NCI-H1436 (cell line): ENCODE data around the gene SLC17A9.

Experiments used
- DNase-seq: peaks from one replicate; lab custom pipeline; 2025; lab: John Stamatoyannopoulos, UW

The SLC17A9 gene

DNA sequence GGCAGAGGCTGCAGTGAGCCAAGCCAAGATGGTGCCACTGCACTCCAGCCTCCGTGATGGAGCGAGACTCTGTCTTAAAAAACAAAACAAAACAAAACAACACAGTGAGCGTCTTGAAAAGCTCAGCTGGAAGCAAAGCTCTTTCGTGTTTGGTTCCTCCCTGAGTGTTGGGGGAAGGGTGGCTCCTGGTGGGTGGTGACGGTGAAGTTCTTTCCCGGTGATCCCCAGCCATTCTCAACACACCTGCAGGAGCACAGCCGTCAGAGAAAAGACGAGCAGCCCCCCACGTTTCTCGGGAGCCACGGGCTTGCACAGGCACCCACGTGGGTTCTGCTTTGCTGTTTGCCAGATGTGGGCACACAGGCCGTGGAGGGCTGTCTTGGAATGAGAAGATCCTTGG lies 51.0 kb downstream of the SLC17A9 start:
- no peak for DNase-seq

DNA sequence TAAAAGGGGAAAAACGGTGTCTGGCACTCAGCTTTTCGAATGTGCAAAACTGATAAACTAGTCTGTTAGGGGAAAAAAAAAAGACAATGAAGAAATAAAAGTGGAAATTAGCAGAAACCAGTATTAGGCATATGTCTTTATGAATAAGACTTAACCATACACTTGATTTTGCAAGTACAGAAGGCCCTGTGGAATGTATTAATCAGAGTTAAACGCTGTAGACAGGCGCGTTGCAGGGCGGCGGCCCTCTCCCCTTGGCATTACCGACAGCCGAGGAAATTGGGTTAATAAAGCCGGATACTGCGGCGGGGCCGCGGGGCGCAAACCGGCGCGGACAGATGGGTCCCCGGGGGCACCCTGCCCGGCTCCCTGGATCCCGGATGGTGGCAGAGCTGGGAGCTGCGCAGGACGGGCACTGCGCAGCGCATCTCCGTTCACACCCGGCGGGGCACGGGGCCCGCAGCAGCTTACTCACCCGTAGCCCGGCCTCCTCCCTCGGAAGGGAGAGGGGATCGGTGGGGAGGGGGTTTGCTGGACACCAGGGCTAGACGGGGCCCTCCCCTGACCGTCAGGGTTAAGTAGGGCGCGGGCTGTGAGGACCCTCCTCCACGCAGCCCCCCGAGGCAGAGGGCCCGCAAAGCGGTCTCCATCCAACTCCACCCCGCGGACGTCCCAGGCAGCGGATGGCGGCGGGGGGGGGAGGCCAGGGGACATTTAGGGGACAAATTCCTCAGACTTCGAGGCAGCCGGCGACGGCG lies 52.3 kb downstream of the SLC17A9 start:
- no peak for DNase-seq

DNA sequence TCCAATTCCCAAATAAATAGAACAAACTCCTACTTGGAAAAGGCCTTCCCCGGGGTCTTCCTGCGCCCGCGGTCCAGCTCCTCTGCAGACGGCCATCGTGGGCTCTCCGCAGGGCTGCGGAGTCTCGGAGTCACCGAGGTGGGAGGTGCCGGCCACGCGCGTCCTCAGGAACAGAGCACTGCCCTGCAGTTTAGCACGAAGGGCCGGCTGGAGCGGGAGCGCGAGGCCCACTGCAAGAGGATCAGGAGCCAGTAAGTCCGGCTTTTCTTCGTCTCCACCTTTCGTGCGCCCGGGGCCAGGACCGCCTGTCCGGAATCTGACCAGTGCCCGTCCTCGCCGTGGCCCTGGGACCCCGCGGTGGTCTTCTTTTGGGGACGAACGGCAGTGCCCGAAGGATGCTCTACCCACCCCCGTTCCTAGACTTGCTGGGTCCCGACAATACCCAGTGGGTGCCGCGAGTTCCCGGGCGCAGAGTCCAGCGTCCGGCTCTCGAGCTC lies 52.9 kb downstream of the SLC17A9 start:
- DNase-seq = no peak

DNA sequence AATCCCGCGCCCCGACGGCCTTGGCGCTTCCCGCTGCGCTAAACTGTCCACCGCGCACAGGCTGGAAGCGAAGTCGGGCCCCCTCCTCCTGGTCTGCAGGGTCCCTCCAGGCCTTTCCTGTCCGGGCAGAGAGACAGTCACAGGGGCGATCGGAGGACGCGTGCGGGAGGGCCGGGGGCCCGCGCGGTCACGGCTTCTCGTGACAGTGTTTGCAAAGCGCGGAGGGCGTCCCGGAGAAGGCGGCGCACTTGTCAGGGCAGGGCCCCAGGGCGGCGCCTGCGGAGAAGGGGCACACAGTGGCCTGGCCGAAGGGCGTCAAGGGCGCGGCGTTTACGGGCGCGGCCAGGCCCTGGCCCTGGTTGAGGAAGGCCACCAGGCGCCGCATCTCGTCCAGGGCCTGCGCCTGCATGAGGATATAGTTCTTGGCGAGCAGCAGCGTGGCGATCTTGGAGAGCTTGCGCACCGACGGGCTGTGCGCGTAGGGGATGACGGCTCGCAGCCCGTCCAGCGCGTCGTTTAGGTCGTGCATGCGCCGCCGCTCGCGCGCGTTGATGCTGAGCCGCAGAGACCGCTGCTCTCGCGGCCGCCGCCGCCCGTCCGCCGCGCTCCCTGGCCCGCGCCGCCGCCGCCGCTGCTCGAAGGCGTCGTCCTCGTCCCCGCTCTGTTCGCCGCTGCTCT lies 53.5 kb downstream of the SLC17A9 start:
- no peak for DNase-seq

DNA sequence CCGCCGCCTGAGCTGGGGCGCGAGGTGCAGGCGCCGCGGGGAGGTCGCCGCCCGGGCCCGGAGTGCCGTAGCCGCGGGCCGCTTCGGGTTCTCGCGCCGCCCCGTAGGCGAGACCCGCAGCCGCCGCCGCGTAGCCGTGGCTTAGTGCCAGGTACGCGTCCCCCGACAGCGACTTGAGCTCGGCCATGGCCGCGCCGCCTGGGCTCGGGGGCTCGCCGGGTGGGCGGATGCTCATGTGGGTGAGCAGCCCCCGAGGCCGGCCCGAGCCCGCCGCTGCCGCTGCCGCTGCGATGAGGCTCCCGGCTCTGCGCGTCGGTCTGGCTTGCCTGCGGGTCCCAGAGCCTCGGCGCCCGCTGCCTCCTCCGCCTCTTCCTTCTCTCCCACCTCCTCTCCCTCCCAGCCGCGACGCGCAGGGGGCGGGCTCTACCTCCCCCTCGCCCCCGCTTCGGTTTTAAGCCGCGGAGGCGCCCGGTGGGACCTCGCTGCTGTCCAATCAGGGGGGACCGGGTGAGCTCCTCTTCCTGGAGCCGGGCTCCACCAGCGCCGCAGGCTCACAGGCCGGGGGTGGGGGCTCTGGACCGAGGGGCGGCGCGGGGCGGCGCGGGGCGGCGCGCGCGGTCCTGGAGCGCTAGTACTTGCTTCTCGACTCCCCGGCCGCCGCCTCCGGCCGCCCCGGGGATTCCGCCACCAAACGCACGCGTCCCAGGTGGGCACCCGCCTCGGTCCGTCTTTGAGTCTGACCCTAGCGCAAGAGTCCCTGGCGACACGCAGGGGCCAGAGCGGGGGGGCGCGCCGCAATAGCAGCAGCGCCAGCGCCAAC lies 54.2 kb downstream of the SLC17A9 start, which contains the start of gene BHLHE23:
BHLHE23 (minus strand) TSS at position 425 of the 820 bp plus-strand sequence; CDS start at position 235, 190 bp downstream.
- peak; percentile 83 for DNase-seq

DNA sequence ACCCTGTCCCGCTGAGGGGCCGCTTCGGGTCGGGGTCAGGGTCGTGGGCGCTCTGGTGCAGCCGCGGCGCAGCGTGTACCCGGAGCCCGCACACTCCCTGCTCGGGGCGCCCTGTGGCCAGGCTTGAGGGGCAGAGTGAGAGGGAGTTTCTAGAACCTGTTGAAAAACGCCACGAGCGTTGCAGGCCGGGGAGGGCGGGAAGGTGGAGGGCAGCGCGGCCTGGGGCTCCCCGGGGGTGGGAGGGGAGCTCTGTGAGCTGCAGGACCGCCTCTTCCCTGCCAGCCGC lies 54.8 kb downstream of the SLC17A9 start:
- DNase-seq = no peak

DNA sequence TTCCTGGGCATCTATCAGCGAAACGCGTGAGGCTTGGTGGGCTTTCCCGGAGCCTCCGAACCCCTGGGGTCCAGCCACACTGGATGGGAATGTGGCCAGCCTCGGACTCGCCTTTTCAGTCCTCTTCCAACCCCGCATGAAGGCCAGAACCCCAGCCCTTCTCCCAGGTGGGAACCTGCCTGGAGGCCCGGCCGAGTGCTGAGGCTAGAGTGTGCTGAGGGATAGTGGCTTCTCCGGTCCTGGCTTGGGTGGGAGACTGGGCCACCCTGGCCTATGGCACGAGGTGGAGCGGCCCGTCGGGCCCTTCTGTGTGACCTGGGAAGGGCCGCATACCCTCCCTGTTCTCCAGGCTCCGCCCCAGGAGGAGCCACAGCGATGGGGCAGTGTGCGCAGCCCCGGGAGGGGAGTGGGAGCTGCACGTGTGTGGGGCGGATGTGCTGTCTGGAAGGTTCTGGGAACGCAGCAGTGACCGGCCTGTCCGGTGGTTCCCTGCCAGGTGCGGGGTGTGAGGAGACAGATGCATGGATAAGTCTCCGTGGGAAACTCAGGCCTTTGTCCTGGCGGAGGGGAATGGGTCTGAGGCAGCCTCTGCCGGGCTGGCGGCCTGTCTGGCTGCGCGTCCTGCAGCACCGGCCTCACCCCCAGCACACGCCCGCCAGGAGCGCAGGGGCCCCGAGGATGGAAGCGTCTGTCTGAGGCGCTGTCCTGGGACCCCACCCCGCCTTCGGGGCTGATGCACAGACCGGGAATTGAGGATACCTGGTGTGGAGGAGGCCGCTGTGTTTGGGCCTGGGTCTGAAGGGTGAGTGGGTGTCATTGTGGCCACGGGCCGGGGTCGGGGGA lies 55.4 kb downstream of the SLC17A9 start:
- no peak for DNase-seq

DNA sequence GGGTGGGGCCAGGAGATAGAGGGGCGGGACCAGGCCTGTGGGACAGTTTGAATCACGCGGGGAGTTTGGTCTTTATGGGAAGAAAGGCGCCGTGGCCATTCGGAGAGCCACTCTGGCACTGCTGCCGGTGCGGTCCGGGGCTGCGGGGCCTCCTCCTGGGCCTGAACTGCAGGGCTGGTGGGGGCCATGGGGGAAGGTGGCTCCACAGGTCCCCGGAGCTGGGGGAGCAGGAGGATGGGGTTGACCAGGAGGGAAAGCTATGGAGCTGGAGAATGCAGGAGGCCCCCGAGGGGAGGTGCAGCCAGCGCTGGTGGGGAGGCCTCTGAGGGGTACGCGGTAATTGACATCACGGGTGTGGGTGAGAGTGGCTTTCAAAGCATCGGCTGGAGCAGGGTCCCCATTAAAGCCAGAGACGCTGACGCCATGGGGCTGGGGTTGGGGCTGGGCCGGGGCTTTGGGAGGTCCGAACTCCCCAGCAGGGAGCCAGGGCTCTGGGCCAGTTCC lies 56.1 kb downstream of the SLC17A9 start:
- DNase-seq = no peak

DNA sequence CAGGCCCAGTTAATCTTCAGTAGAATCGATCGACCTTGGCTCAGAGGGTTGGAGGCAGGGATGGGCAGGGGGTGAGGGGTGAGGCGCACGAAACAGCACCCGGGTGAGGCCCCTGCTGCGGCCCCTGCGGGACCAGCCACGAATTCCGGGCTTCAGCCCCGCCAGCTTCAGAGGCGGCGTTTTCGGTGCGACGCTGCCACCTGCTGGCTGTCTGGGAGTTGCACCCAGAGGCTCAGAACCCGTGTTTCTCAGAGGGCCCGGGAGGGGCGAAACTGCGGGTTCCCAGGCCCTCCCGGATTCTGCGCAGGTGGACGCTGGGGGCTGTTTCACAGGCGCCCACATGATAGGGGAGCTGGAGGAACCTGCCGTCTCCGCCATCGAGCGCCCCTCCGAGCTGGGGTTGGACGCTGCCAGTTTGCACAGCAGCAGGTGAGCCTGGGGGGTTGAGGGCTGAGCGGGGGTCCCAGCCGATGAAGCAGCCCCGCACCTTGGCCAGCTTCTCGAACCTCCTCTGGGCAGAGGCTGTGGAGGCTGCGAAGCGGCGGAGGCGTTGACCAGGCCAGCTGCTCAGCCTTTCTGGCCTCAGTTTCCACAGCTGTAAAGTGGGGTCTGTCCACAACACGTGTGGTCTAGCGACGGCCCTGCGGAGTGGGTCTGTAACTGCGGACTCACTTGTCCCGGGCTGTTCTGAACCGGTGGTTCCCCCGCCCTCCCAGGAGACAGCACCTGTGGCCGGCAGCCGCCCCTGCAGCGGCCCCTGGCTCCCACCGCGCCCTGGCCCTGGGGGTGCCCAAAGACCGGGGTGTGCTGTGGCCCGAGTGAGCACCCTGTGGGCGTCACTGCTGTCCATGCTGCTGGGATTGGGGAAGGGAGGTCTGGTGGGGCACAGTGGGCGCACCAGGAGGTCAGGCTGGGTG lies 56.8 kb downstream of the SLC17A9 start:
- peak; percentile 68 for DNase-seq

DNA sequence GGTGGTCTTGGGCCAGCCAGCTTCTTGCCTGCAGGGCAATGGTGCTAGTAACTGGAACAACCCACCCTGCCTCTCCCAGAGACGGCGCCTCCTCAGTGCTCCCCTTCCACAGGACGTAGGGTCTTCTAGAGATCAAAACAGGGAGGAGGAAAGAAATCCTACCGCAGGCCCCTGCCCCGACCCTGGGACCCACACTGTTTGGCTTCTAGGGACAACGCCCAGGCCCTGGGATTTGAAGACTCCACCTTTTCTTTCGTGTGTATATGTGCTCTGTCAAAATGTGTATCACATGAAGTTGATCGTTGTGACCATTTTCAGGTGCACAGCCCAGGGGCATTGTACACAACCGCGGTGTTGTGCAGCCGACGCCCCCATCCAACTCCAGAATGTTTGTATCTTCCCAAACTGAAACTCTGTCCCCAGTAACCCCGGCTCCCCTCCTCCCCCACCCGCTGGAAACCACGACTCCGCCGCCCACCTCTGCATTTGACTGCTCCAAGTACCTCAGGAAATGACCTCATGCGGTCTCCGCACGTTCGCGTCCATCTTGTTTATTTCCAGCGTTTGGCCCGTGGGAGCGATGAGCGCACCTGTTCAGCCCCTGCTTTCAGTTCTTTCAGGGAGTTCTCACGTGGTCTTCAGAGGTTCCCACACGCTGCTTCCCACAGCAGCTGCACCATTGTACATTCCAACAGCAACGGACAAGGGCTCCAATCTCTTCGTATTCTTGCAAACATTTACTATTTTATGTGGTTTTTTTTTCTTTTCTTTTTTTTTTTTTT lies 57.7 kb downstream of the SLC17A9 start:
- DNase-seq = no peak

DNA sequence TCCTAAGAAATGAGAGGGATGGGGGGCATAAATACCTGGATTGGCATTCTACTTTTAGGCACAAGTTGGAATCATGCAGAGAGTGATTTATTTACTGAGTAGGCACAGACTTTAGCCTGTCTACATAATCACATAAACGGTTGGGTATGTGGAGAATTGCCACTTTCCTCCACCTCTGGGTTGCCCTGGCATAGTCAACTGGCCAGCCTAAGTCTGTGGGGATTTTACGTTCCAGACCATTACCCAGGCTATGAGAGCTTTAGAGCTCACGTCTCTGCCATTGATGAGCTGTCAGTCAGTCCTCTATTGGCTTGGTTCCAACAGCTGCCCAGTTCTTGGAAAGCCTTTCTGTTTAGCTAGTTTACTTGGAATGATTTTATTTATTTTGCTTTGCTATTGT lies 59.3 kb downstream of the SLC17A9 start:
- DNase-seq = no peak

DNA sequence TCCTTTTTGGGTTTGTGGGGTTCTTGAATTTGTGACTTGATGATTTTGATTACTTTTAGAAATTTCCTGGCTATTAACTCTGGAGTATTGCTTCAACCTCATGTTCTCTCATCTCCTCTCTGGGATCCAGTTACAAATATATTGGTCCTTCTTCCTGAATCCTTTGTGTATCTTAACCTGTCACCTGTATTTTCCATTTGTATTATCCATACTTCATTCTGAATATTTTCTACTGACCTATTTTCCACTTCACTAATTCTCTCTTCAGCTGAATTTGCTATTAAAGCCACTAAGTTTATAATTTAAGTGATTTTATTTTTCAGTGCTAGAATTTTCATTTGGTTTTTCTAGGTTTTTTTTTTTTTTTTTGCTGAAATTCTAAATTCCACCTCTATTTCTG lies 60.7 kb downstream of the SLC17A9 start:
- no peak for DNase-seq

DNA sequence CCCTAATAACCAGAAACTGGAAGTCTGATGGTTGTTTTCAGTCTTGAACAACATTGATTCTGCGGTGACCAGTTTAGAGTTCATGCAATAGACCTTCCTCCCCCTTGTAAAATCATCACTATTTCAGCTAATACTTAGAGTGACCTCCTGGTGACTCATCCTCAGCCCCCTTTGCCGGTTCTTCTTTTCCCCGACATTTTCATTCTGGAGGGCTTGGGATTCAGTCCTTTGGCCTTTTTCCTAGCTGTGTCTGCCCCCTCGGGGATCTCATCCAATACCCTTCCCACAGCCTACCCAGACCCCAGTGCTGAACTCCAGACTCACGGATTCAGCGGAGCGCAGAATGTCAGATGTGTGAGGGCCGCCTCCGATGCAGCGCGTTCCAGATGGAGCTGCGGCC lies 61.8 kb downstream of the SLC17A9 start:
- DNase-seq = no peak

DNA sequence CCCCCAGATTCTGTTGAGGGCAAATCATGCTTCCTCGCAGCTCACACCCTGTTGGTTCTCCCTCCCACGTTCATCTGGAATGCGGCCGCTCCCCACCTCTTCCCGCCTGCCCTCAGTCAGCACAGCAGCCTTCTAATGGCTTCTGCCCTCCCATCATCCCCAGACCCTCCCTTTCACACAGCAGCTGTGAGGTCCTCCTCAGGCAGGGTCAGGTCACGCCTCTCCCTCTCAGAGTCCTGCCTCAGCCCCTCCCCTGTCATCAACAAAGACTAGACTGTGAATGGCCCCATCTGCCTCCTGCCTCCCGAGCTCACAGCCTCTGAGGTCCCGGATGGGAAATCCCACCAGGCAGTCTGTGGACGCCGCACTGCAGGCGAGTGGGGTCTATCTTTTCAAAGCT lies 62.2 kb downstream of the SLC17A9 start:
- DNase-seq = no peak

DNA sequence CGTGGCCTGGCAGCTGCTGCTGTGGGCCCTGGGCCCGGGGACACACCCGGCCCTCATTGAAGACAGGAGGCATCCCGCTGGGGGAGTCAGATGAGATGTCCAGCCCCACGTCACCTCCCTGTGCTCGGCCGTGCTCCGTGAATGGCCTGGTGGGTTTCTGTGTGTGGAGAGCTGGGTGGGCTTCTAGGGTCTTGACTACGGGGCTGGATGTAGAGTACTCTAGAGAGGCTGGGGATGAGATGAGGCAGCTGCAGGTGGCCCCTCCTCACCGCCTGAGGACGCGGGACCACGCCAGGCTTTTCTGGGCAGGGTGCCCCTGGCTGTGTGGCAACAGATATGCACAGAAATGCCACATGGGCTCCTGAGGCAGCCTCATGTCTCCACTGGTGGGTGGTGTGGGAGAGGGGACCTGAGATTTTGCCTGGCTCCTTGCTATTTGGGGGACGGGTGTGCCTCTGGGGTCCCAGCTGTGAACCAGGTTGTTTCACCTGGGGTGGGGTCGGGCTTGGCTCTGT lies 62.7 kb downstream of the SLC17A9 start:
- DNase-seq = no peak

DNA sequence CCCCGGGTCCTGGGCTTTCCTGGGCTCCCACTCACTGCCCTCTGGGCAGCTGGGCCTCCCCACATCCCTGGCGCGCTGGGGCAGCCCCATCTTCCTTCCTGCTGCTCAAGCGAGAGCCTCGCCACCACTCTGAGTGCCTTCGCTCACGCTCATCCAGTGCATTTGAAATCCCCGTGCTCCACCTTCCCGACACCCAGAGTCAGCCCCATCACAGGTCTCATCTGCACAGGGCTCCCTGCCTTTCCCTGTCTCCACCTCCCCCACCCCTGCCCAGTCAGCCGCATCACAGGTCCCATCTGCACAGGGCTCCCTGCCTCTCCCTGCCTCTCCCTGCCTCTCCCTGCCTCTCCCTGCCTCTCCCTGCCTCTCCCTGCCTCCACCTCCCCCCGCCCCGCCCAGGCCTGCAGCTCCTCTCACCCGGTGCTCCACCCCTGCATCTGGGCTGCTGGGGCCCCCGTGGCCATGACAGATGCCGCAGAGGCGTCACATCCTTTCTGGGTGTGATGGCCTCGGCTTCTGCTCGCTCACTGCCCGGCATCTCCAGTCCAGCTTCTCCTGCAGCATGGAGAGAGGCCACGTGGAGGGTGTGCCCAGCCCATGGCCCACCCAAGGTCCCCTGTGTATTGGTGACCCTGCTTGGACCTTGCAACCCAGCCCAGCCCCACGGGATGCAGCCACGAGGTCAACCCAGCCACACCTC lies 63.3 kb downstream of the SLC17A9 start:
- DNase-seq = no peak

DNA sequence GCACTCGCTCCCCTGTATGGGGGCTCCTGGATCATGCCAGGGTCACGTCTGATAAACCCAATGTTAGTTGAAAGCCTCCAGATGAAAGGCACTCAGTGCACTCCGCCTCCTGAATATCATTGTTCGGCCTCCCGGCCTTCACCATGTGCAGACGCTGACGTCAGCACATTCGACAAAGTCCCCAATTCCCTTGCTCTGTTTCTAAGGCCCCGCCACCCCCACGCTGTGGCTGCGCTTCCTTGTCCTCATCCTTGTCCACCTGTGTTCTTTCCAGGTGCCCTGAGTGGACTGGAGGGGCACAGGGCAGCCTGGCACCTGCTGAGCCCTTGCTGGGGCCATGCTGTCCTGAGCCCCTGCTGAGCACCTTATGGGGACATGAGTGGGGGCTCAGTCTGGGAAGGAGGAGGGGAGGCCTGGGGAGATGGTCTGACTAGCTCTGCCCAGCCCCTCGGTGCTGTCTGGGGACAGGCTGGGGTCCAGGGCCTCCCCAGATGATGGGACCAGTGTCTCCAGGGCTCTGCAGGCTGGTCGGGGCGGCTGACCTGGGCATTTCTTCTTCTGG lies 64.1 kb downstream of the SLC17A9 start:
- no peak for DNase-seq

DNA sequence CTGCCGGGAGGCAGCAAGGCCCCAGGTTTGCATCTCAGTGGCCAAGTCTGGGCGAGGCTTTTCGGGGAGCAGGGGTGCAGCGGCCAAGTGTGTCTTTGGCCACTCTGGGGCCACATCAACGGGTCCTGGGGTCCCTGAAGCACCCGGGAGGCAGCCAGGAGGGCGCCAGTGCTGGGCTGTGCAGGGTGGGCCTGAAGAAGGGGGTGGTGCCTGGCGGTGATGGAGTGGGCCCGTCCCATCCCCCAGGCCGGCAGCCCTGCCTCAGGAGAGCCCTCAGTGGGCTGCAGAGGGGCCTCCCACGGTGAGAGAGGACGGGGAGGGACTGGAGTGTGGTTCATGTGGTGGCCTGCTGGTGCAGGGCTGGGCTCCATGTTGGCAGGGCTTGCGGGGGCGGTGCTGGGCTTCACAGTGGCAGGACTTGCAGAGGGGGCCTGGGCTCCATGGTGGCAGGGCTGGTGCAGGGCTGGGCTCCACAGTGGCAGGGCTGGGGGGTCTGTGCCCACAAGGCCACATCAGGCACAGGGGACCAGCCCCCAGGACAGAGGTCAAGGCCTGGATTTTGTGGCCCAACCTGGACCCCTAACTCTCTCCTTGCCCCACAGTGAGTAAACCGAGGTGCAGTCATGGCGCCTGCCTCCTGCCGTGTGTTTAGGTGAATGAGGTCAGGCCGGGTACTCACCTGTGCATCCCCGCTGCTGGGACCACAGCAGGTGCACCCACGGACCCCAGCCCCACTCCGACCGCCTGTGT lies 64.7 kb downstream of the SLC17A9 start:
- DNase-seq = no peak
